Keratinocyte (primary cell): ENCODE results near the gene CDH1. TPM values are rescaled to one million over a fixed set of nuclear protein-coding genes. Genes with fewer than 3 reads are reported as not detected.
"Not testable (repeated sequence)": the region's sequence is repeated elsewhere in the genome, so short reads cannot be mapped to it uniquely, and the experiment has no call there.

Experiments used
- DNase-seq: peaks from one replicate; pipeline ENCODE4 v3.0.0-alpha.2; 2011; ENCODE audit warnings: low read depth, missing footprints, low spot score
- FAIRE-seq: peaks from 2 replicates; lab custom pipeline; 2011; peaks lifted over from hg19 to GRCh38; lab: Jason Lieb, UNC
- H2AFZ ChIP-seq: 2 replicates; pipeline ENCODE4 v1.6.0; 2012; ENCODE audit warnings: low read length, control low read depth, inconsistent platforms; ENCODE audit not compliant: control insufficient read depth
- H3K27ac ChIP-seq: 2 replicates; pipeline ENCODE4 v1.5.1; 2011; ENCODE audit warnings: low read length; ENCODE audit not compliant: control insufficient read depth, insufficient read depth
- H3K27me3 ChIP-seq: 3 replicates; pipeline ENCODE4 v1.6.0; 2011; ENCODE audit warnings: low read length; ENCODE audit not compliant: control insufficient read depth, insufficient read depth; ENCODE audit errors: extremely low read depth
- H3K36me3 ChIP-seq, 2 experiments: 2 replicates in 1 of 2; 3 replicates in 1 of 2; pipeline ENCODE4 v1.5.1; 2011; ENCODE audit warnings: low read length in 2 of 2, mild to moderate bottlenecking in 1 of 2; ENCODE audit not compliant: control insufficient read depth in 2 of 2, insufficient read depth in 2 of 2; ENCODE audit errors: extremely low read depth in 1 of 2
- H3K4me1 ChIP-seq: 3 replicates; pipeline ENCODE4 v1.5.1; 2011; ENCODE audit warnings: low read length; ENCODE audit not compliant: control insufficient read depth, insufficient read depth; ENCODE audit errors: extremely low read depth
- H3K4me2 ChIP-seq: 3 replicates; pipeline ENCODE4 v1.6.0; 2011; ENCODE audit warnings: low read depth, low read length; ENCODE audit not compliant: control insufficient read depth, insufficient read depth; ENCODE audit errors: extremely low read depth
- H3K4me3 ChIP-seq, 3 experiments: fragments of 200-600 bp in 1 of 3; sonication (generic) in 1 of 3; 2 replicates in 2 of 3; 3 replicates in 1 of 3; pipeline ENCODE4 v1.5.1; 2011 to 2016; ENCODE audit warnings: low read length in 3 of 3, mild to moderate bottlenecking in 3 of 3, control low read depth in 2 of 3, inconsistent platforms in 1 of 3, low read depth in 1 of 3, mixed read lengths in 1 of 3, mixed run types in 1 of 3, moderate library complexity in 1 of 3; ENCODE audit not compliant: control insufficient read depth in 2 of 3, insufficient read depth in 2 of 3; ENCODE audit errors: extremely low read depth in 1 of 3
- H3K79me2 ChIP-seq: 2 replicates; pipeline ENCODE4 v1.6.0; 2012; ENCODE audit warnings: low read length; ENCODE audit not compliant: control insufficient read depth, insufficient read depth
- H3K9ac ChIP-seq: 3 replicates; pipeline ENCODE4 v1.6.0; 2011; ENCODE audit warnings: low read length; ENCODE audit not compliant: control insufficient read depth, insufficient read depth; ENCODE audit errors: extremely low read depth
- H3K9me1 ChIP-seq: 3 replicates; pipeline ENCODE4 v1.6.0; 2011; ENCODE audit warnings: low read length; ENCODE audit not compliant: control insufficient read depth, insufficient read depth; ENCODE audit errors: extremely low read depth
- H3K9me3 ChIP-seq: 2 replicates; pipeline ENCODE4 v1.5.1; 2012; ENCODE audit warnings: low read depth, low read length; ENCODE audit not compliant: control insufficient read depth
- H4K20me1 ChIP-seq: 3 replicates; pipeline ENCODE4 v1.6.0; 2011; ENCODE audit warnings: low read length; ENCODE audit not compliant: control insufficient read depth, insufficient read depth; ENCODE audit errors: extremely low read depth
- EZH2 ChIP-seq: IDR thresholded peaks from one replicate; pipeline ENCODE4 v1.6.1; 2012; ENCODE audit warnings: inconsistent platforms, mild to moderate bottlenecking, low read length, moderate library complexity
- dilution Hi-C: fragments of 300-500 bp; cut with MboI; formaldehyde crosslinking; loops from one replicate; pipeline ENCODE4 v1.7.0; 2020; ENCODE audit warnings: low sequenced_read_pairs; ENCODE audit not compliant: extremely low pct_ligation_motif_present
- polyA plus RNA-seq, 5 experiments: library from polyadenylated mRNA; depleted of rRNA in 3 of 5; stranded (reverse) in 3 of 5; stranded (forward) in 1 of 5; unstranded in 1 of 5; fragments of >200 nt; gene quantifications; 1 replicate in 1 of 5; 2 replicates in 3 of 5; 3 replicates in 1 of 5; pipeline versions ENCODE4 v1.2.1 to v1.2.3, GENCODE V29; 2011 to 2012; ENCODE audit warnings: missing spikeins in 2 of 5, low read depth in 1 of 5, low replicate concordance in 1 of 5
- TF ChIP-seq, protein P1 (sequence below), 3 experiments: IDR thresholded peaks in 1 of 3; conservative IDR thresholded peaks in 1 of 3; optimal IDR thresholded peaks in 1 of 3; 2 replicates in 2 of 3; 3 replicates in 1 of 3; pipeline versions ENCODE3 to v1.5.1; 2011; ENCODE audit warnings: low read length in 3 of 3, mild to moderate bottlenecking in 3 of 3, moderate library complexity in 2 of 3, control low read depth in 1 of 3, inconsistent platforms in 1 of 3; ENCODE audit not compliant: insufficient read depth in 2 of 3; ENCODE audit errors: extremely low read depth in 1 of 3

CDH1 gene
- polyA plus RNA-seq, 1 donor (not counting 4 experiments of a cell fraction or from before 2014, with no cell fraction given), result 247 TPM

DNA sequence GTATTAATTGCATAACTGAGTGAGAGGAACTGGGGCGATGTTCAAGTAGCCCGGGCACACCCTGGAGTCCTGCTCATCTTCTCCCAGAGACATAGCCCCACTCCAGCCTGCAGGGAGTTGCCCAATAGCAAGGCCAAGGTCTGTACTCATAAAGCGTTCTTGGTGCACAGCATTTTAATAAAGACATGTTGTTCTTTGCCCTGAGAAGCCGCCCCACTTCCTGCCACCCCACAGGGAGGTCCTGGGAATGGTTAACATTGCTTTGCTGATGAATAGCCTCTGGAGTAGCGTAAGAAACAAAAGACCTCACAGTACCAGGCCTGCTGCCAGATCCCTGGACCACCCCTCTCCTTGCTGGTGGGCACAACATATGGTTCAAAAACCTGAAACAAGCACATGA lies 21.6 kb upstream of the CDH1 start:
- FAIRE-seq, result no peak
- TF ChIP-seq EZH2, result no peak
- H3K9ac ChIP-seq, result no peak overlapping the region
- peaks cover 10% of the 10 kb centered on the region for H3K4me1 ChIP-seq
- no peaks in the 10 kb centered on the region for H3K27me3 ChIP-seq
- H3K9me3 ChIP-seq, result no peaks in the 10 kb centered on the region
- no peaks in the 10 kb centered on the region for H4K20me1 ChIP-seq
- H3K36me3 ChIP-seq, result no peaks in the 10 kb centered on the region
- no peak overlapping the region for H3K27ac ChIP-seq
- no peak for DNase-seq
- no peaks in the 10 kb centered on the region for H3K79me2 ChIP-seq
- H3K9me1 ChIP-seq, result peaks cover 2% of the 10 kb centered on the region
- dilution Hi-C loops, result no loop called here
- H3K4me3 ChIP-seq, result no peak overlapping the region
- no peak overlapping the region for H2AFZ ChIP-seq
- H3K4me2 ChIP-seq, result no peak overlapping the region

GRCh38 chr16:68716516-68716915 lies 20.6 kb upstream of the CDH1 start:
- H2AFZ ChIP-seq, H3K79me2 ChIP-seq, H3K9me3 ChIP-seq, H3K9ac ChIP-seq, dilution Hi-C loops, H3K9me1 ChIP-seq, H3K4me2 ChIP-seq, H3K36me3 ChIP-seq, H3K27ac ChIP-seq, H4K20me1 ChIP-seq, H3K27me3 ChIP-seq, FAIRE-seq, DNase-seq, H3K4me3 ChIP-seq: not testable (repeated sequence)
- H3K4me1 ChIP-seq, result peaks cover 10% of the 10 kb centered on the region

GRCh38 chr16:68717684-68718083 lies 19.4 kb upstream of the CDH1 start:
- Histone ChIP-seq H3K36me3 (no peaks in the 10 kb centered on the region), H3K9ac (no peak overlapping the region), H3K27ac (no peak overlapping the region), H4K20me1 (no peaks in the 10 kb centered on the region), H3K27me3 (no peaks in the 10 kb centered on the region), H3K9me3 (no peaks in the 10 kb centered on the region), H3K79me2 (no peaks in the 10 kb centered on the region), H3K9me1 (peaks cover 2% of the 10 kb centered on the region), H2AFZ (no peak overlapping the region), H3K4me2 (no peak overlapping the region), H3K4me3 (no peak overlapping the region), H3K4me1 (peaks cover 10% of the 10 kb centered on the region)
- DNase-seq (no peak), FAIRE-seq (no peak)
- no peak for TF ChIP-seq EZH2
- TF ChIP-seq, protein P1, sequence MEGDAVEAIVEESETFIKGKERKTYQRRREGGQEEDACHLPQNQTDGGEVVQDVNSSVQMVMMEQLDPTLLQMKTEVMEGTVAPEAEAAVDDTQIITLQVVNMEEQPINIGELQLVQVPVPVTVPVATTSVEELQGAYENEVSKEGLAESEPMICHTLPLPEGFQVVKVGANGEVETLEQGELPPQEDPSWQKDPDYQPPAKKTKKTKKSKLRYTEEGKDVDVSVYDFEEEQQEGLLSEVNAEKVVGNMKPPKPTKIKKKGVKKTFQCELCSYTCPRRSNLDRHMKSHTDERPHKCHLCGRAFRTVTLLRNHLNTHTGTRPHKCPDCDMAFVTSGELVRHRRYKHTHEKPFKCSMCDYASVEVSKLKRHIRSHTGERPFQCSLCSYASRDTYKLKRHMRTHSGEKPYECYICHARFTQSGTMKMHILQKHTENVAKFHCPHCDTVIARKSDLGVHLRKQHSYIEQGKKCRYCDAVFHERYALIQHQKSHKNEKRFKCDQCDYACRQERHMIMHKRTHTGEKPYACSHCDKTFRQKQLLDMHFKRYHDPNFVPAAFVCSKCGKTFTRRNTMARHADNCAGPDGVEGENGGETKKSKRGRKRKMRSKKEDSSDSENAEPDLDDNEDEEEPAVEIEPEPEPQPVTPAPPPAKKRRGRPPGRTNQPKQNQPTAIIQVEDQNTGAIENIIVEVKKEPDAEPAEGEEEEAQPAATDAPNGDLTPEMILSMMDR (optimal IDR thresholded peaks at IDR 0.05 in 1 of 3, IDR thresholded peaks at IDR 0.05 in 1 of 3, conservative IDR thresholded peaks at IDR 0.05 in 1 of 3; ENCODE audit: extremely low read depth in 1 of 3, insufficient read depth in 2 of 3, low read length in 3 of 3), result no peak
- dilution Hi-C loops, result no loop called here
